ENCODE results near the gene ZNF827.

ZNF827 gene

GRCh38 chr4:145861336-145862318, 77.0 kb downstream of the ZNF827 start:
- no peaks in the 10 kb centered on the region for H3K4me1 ChIP-seq (ENCODE audit: control insufficient read depth in 1 of 2, insufficient read depth in 1 of 2, low read depth in 1 of 2, low read length in 1 of 2)
- no peak overlapping the region for H3K4me3 ChIP-seq (ENCODE audit: low read depth in 1 of 2, low read length in 1 of 2)
- no peaks in the 10 kb centered on the region for H3K27me3 ChIP-seq
- H3K9me3 ChIP-seq: no peaks in the 10 kb centered on the region
- no peaks in the 10 kb centered on the region for H3K36me3 ChIP-seq
- no peak overlapping the region for H3K27ac ChIP-seq
- no peak for TF ChIP-seq CTCF (IDR thresholded peaks at IDR 0.05)

GRCh38 chr4:145860897-145861296, 77.7 kb downstream of the ZNF827 start:
- no peaks in the 10 kb centered on the region for H3K4me1 ChIP-seq (ENCODE audit: control insufficient read depth in 1 of 2, insufficient read depth in 1 of 2, low read depth in 1 of 2, low read length in 1 of 2)
- H3K27ac ChIP-seq: no peak overlapping the region
- no peak for TF ChIP-seq CTCF (IDR thresholded peaks at IDR 0.05)

GRCh38 chr4:145860446-145860845, 78.2 kb downstream of the ZNF827 start:
- Histone ChIP-seq H3K9me3 (no peaks in the 10 kb centered on the region), H3K36me3 (no peaks in the 10 kb centered on the region), H3K4me1 (ENCODE audit: control insufficient read depth in 1 of 2, insufficient read depth in 1 of 2, low read depth in 1 of 2, low read length in 1 of 2) (no peaks in the 10 kb centered on the region), H3K27me3 (no peaks in the 10 kb centered on the region), H3K4me3 (ENCODE audit: low read depth in 1 of 2, low read length in 1 of 2) (no peak overlapping the region), H3K27ac (no peak overlapping the region)
- TF ChIP-seq CTCF (IDR thresholded peaks at IDR 0.05): no peak

More at GRCh38 chr4:145860897-145861296, 77.7 kb downstream of the ZNF827 start:
- Histone ChIP-seq H3K27me3 (no peaks in the 10 kb centered on the region), H3K36me3 (no peaks in the 10 kb centered on the region), H3K9me3 (no peaks in the 10 kb centered on the region), H3K4me3 (ENCODE audit: low read depth in 1 of 2, low read length in 1 of 2) (no peak overlapping the region)

GRCh38 chr4:145859926-145860325, 78.7 kb downstream of the ZNF827 start:
- H3K9me3 ChIP-seq: no peaks in the 10 kb centered on the region
- no peaks in the 10 kb centered on the region for H3K4me1 ChIP-seq (ENCODE audit: control insufficient read depth in 1 of 2, insufficient read depth in 1 of 2, low read depth in 1 of 2, low read length in 1 of 2)
- no peak for TF ChIP-seq CTCF (IDR thresholded peaks at IDR 0.05)

GRCh38 chr4:145859426-145859825, 79.2 kb downstream of the ZNF827 start:
- no peak overlapping the region for H3K4me3 ChIP-seq (ENCODE audit: low read depth in 1 of 2, low read length in 1 of 2)
- H3K4me1 ChIP-seq (ENCODE audit: control insufficient read depth in 1 of 2, insufficient read depth in 1 of 2, low read depth in 1 of 2, low read length in 1 of 2): no peaks in the 10 kb centered on the region

More at GRCh38 chr4:145859926-145860325, 78.7 kb downstream of the ZNF827 start:
- H3K27me3 ChIP-seq: no peaks in the 10 kb centered on the region
- no peak overlapping the region for H3K27ac ChIP-seq
- no peaks in the 10 kb centered on the region for H3K36me3 ChIP-seq
- H3K4me3 ChIP-seq (ENCODE audit: low read depth in 1 of 2, low read length in 1 of 2): no peak overlapping the region

More at GRCh38 chr4:145859426-145859825, 79.2 kb downstream of the ZNF827 start:
- Histone ChIP-seq H3K9me3 (no peaks in the 10 kb centered on the region), H3K27me3 (no peaks in the 10 kb centered on the region), H3K36me3 (no peaks in the 10 kb centered on the region), H3K27ac (no peak overlapping the region)
- TF ChIP-seq CTCF (IDR thresholded peaks at IDR 0.05): no peak
